NCI-H446 (cell line): ENCODE measurements around the gene HIBADH.

ENCODE experiments used
- DNase-seq, 2 experiments: peaks; one replicate each; lab custom pipeline; 2025; lab: John Stamatoyannopoulos, UW

Gene HIBADH

GRCh38 chr7:27501001-27501400 lies 161.7 kb downstream of the HIBADH start:
- DNase-seq: no peak

- DNase-seq: no peak
These were observed 170.5 kb downstream of the HIBADH start for GRCh38 chr7:27492224-27492623.

GRCh38 chr7:27491534-27491933 lies 171.1 kb downstream of the HIBADH start:
- DNase-seq: peak; percentile 52 to 86

GRCh38 chr7:27487509-27487908 lies 175.2 kb downstream of the HIBADH start:
- no peak for DNase-seq

- DNase-seq: no peak
These were observed 178.2 kb downstream of the HIBADH start for GRCh38 chr7:27484451-27484850.

- no peak for DNase-seq
These were observed 180.5 kb downstream of the HIBADH start for GRCh38 chr7:27482219-27482618.

GRCh38 chr7:27478556-27478955 lies 184.1 kb downstream of the HIBADH start:
- DNase-seq: no peak

GRCh38 chr7:27478084-27478483 lies 184.6 kb downstream of the HIBADH start:
- no peak for DNase-seq

GRCh38 chr7:27476493-27476892 lies 186.2 kb downstream of the HIBADH start:
- DNase-seq: no peak
